ENCODE data around the gene GIPC2. TPM values are rescaled to one million over a fixed set of nuclear protein-coding genes. Genes with fewer than 3 reads are reported as not detected.

Gene GIPC2
- total RNA-seq, 2 experiments from 2014 or later = 0.18 to 0.41 TPM

DNA sequence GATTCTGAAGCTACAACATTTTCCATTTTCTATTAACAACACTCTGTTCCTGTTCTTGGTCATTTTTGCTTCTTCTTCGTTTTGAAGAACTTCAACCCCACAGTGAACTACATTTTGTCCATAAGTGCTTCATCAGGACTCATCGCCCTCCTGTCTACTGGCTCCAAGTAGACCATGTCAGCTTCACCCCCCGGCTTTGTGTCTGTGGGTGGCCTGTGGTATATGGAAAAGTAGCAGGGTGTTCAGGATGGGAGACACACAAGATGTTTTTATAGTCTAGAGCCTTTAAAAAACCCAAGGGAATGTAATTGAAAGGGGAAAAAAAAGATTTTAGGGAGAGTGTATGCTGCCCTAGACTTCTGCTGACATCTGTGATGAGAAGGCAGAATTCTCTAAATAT is 46.1 kb downstream of the GIPC2 start:
- TF ChIP-seq, protein P1, sequence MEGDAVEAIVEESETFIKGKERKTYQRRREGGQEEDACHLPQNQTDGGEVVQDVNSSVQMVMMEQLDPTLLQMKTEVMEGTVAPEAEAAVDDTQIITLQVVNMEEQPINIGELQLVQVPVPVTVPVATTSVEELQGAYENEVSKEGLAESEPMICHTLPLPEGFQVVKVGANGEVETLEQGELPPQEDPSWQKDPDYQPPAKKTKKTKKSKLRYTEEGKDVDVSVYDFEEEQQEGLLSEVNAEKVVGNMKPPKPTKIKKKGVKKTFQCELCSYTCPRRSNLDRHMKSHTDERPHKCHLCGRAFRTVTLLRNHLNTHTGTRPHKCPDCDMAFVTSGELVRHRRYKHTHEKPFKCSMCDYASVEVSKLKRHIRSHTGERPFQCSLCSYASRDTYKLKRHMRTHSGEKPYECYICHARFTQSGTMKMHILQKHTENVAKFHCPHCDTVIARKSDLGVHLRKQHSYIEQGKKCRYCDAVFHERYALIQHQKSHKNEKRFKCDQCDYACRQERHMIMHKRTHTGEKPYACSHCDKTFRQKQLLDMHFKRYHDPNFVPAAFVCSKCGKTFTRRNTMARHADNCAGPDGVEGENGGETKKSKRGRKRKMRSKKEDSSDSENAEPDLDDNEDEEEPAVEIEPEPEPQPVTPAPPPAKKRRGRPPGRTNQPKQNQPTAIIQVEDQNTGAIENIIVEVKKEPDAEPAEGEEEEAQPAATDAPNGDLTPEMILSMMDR (IDR thresholded peaks at IDR 0.05) = no peak
- CTCF ChIA-PET = no interaction called here
- DNase-seq (no peak), ATAC-seq (no peak)
- intact Hi-C loops (cut with micrococcal nuclease) = no loop called here
- Mint-ChIP-seq H3K36me3 (ENCODE audit: low read depth) (no peaks in the 10 kb centered on the region), H3K9me3 (peaks cover under 1% of the 10 kb centered on the region), H3K27me3 (peaks cover 6% of the 10 kb centered on the region), H3K27ac (no peak overlapping the region), H3K4me3 (no peak overlapping the region), H3K4me1 (ENCODE audit: low read depth) (peaks cover 3% of the 10 kb centered on the region)
- POLR2A ChIA-PET = no interaction called here

- CTCF ChIA-PET = interaction anchor here (1.5 kb wide), 1 partner anchor 21 kb away, joined by 6 read pairs; no protein-coding TSS in a partner anchor
- intact Hi-C loops (cut with micrococcal nuclease) = no loop called here
- H3K9me3 Mint-ChIP-seq = no peaks in the 10 kb centered on the region
- H3K27me3 Mint-ChIP-seq = peaks cover 6% of the 10 kb centered on the region
- POLR2A ChIA-PET = interaction anchor here (1.5 kb wide), 1 partner anchor 11 kb away, joined by 4 read pairs; no protein-coding TSS in a partner anchor
- no peaks in the 10 kb centered on the region for H3K36me3 Mint-ChIP-seq (ENCODE audit: low read depth)
- TF ChIP-seq, protein P1 (IDR thresholded peaks at IDR 0.05) = no peak
- H3K27ac Mint-ChIP-seq = no peak overlapping the region
- ATAC-seq (no peak), DNase-seq (no peak)
- H3K4me1 Mint-ChIP-seq (ENCODE audit: low read depth) = peaks cover 3% of the 10 kb centered on the region
- H3K4me3 Mint-ChIP-seq = no peak overlapping the region
Observed at GRCh38 chr1:78092643-78093042, 46.9 kb downstream of the GIPC2 start.

- peaks cover 6% of the 10 kb centered on the region for H3K27me3 Mint-ChIP-seq
- no peak for DNase-seq
- no peak overlapping the region for H3K27ac Mint-ChIP-seq
- intact Hi-C loops (cut with micrococcal nuclease) = no loop called here
- no peaks in the 10 kb centered on the region for H3K9me3 Mint-ChIP-seq
- H3K36me3 Mint-ChIP-seq (ENCODE audit: low read depth) = no peaks in the 10 kb centered on the region
- TF ChIP-seq, protein P1 (IDR thresholded peaks at IDR 0.05) = no peak
- ATAC-seq = no peak
- POLR2A ChIA-PET = interaction anchor here (1.5 kb wide), 1 partner anchor 12 kb away, joined by 4 read pairs; no protein-coding TSS in a partner anchor
- CTCF ChIA-PET = interaction anchor here (1.5 kb wide), 1 partner anchor 21 kb away, joined by 6 read pairs; no protein-coding TSS in a partner anchor
- peaks cover 3% of the 10 kb centered on the region for H3K4me1 Mint-ChIP-seq (ENCODE audit: low read depth)
- no peak overlapping the region for H3K4me3 Mint-ChIP-seq
Observed at GRCh38 chr1:78093560-78093959, 47.8 kb downstream of the GIPC2 start.

DNA sequence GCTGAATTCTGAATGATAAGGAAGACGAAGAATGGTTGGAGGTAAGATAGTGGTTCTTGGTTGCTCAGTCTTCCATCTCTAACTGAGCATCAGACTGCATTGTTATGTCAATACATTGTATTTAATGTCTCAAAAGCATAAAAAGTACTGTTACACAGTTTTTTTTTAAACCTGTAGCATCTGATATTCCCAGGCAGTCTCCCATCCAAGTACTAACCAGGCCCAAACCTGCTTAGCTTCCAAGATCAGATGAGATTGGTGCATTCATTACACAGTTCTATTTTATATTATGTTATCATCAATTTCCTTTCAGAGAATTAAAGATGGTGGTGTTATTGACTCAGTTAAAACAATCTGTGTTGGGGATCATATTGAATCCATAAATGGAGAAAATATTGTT is 48.9 kb downstream of the GIPC2 start:
- DNase-seq (no peak), ATAC-seq (no peak)
- Mint-ChIP-seq H3K4me3 (no peak overlapping the region), H3K36me3 (ENCODE audit: low read depth) (no peaks in the 10 kb centered on the region), H3K9me3 (no peaks in the 10 kb centered on the region), H3K27me3 (peaks cover 6% of the 10 kb centered on the region), H3K4me1 (ENCODE audit: low read depth) (peaks cover 3% of the 10 kb centered on the region), H3K27ac (no peak overlapping the region)
- POLR2A ChIA-PET = no interaction called here
- intact Hi-C loops (cut with micrococcal nuclease) = no loop called here
- TF ChIP-seq, protein P1 (IDR thresholded peaks at IDR 0.05) = no peak
- CTCF ChIA-PET = no interaction called here

- TF ChIP-seq, protein P1 (IDR thresholded peaks at IDR 0.05) = no peak
- intact Hi-C loops (cut with micrococcal nuclease) = no loop called here
- Mint-ChIP-seq H3K27me3 (peaks cover 5% of the 10 kb centered on the region), H3K4me3 (no peak overlapping the region), H3K4me1 (ENCODE audit: low read depth) (peaks cover 2% of the 10 kb centered on the region), H3K27ac (no peak overlapping the region), H3K36me3 (ENCODE audit: low read depth) (no peaks in the 10 kb centered on the region), H3K9me3 (no peaks in the 10 kb centered on the region)
- DNase-seq = no peak
- ChIA-PET POLR2A (no interaction called here), CTCF (interaction anchor here (0.7 kb wide), 1 partner anchor 19 kb away, joined by 3 read pairs; no protein-coding TSS in a partner anchor)
- ATAC-seq = no peak
Observed at GRCh38 chr1:78095593-78095992, 49.8 kb downstream of the GIPC2 start.
